Muscle layer of colon (tissue), 2 donors: ENCODE measurements around the gene PPM1A.

ENCODE experiments used
- H3K27ac ChIP-seq: one replicate; pipeline ENCODE4 v1.7.0; 2013; ENCODE audit warnings: low read depth, mild to moderate bottlenecking, low read length, moderate library complexity
- H3K27me3 ChIP-seq, 2 donors: one replicate each; pipeline ENCODE4 v1.7.0; 2013; ENCODE audit warnings: low read length in 2 of 2, mild to moderate bottlenecking in 2 of 2; ENCODE audit not compliant: insufficient read depth in 2 of 2, control insufficient read depth in 1 of 2
- H3K36me3 ChIP-seq: one replicate; pipeline ENCODE4 v1.7.0; 2013; ENCODE audit warnings: mild to moderate bottlenecking, low read length; ENCODE audit not compliant: insufficient read depth
- H3K4me1 ChIP-seq: one replicate; pipeline ENCODE4 v1.7.0; 2013; ENCODE audit warnings: mild to moderate bottlenecking, low read length; ENCODE audit not compliant: insufficient read depth
- H3K4me3 ChIP-seq, 2 donors: one replicate each; pipeline ENCODE4 v1.7.0; 2013; ENCODE audit warnings: low read length in 2 of 2, low read depth in 1 of 2, mild to moderate bottlenecking in 1 of 2, moderate library complexity in 1 of 2
- H3K9ac ChIP-seq: one replicate; pipeline ENCODE4 v1.7.0; 2013; ENCODE audit warnings: low read length
- H3K9me3 ChIP-seq: one replicate; pipeline ENCODE4 v1.7.0; 2013; ENCODE audit warnings: mild to moderate bottlenecking, low read length
- donor health status: abdominal sarcoma.
- donor health status: Adenocarcinoma of cecum.

Gene PPM1A

GRCh38 chr14:60249321-60250256 is 568 bp downstream of the PPM1A start:
- Histone ChIP-seq H3K36me3 (no peaks in the 10 kb centered on the region), H3K4me3 (peak overlapping the region; percentile 54 to 87), H3K9me3 (no peaks in the 10 kb centered on the region), H3K27ac (peak overlapping the region; percentile 95), H3K27me3 (no peaks in the 10 kb centered on the region), H3K9ac (peak overlapping the region; percentile 69), H3K4me1 (peaks cover 33% of the 10 kb centered on the region)

- Histone ChIP-seq H3K27ac (peak overlapping the region; percentile 21), H3K36me3 (no peaks in the 10 kb centered on the region), H3K27me3 (no peaks in the 10 kb centered on the region), H3K4me3 (peak overlapping the region; percentile 52 to 87), H3K9ac (peak overlapping the region; percentile 69), H3K4me1 (peaks cover 33% of the 10 kb centered on the region), H3K9me3 (no peaks in the 10 kb centered on the region)
These were observed 1.4 kb downstream of the PPM1A start for GRCh38 chr14:60250257-60251035.

GRCh38 chr14:60251877-60252276 is 2.9 kb downstream of the PPM1A start:
- Histone ChIP-seq H3K9ac (no peak overlapping the region), H3K27me3 (no peaks in the 10 kb centered on the region), H3K9me3 (no peaks in the 10 kb centered on the region), H3K27ac (no peak overlapping the region), H3K4me1 (peaks cover 43% of the 10 kb centered on the region), H3K36me3 (no peaks in the 10 kb centered on the region), H3K4me3 (peak overlapping the region; percentile 0 to 87)

- no peaks in the 10 kb centered on the region for H3K9me3 ChIP-seq
- H3K9ac ChIP-seq: no peak overlapping the region
- H3K4me1 ChIP-seq: peaks cover 46% of the 10 kb centered on the region
- H3K27me3 ChIP-seq: no peaks in the 10 kb centered on the region
- no peaks in the 10 kb centered on the region for H3K36me3 ChIP-seq
- H3K4me3 ChIP-seq: no peak overlapping the region
- no peak overlapping the region for H3K27ac ChIP-seq
These were observed 3.6 kb downstream of the PPM1A start for GRCh38 chr14:60252630-60253029.

- peaks cover 52% of the 10 kb centered on the region for H3K4me1 ChIP-seq
- H3K27ac ChIP-seq: no peak overlapping the region
- no peak overlapping the region for H3K4me3 ChIP-seq
- H3K36me3 ChIP-seq: no peaks in the 10 kb centered on the region
- H3K9ac ChIP-seq: no peak overlapping the region
- H3K27me3 ChIP-seq: no peaks in the 10 kb centered on the region
- H3K9me3 ChIP-seq: no peaks in the 10 kb centered on the region
These were observed 4.6 kb downstream of the PPM1A start for GRCh38 chr14:60253649-60254048.

- no peak overlapping the region for H3K27ac ChIP-seq
- H3K4me1 ChIP-seq: peaks cover 52% of the 10 kb centered on the region
- H3K4me3 ChIP-seq: no peak overlapping the region
These were observed 5.2 kb downstream of the PPM1A start for GRCh38 chr14:60254176-60254575.

GRCh38 chr14:60257865-60258264 is 8.8 kb downstream of the PPM1A start:
- H3K4me1 ChIP-seq: peaks cover 47% of the 10 kb centered on the region
- H3K36me3 ChIP-seq: no peaks in the 10 kb centered on the region
- no peak overlapping the region for H3K27ac ChIP-seq
- H3K27me3 ChIP-seq: no peaks in the 10 kb centered on the region
- no peaks in the 10 kb centered on the region for H3K9me3 ChIP-seq
- no peak overlapping the region for H3K9ac ChIP-seq
- no peak overlapping the region for H3K4me3 ChIP-seq

More at GRCh38 chr14:60254176-60254575, 5.2 kb downstream of the PPM1A start:
- Histone ChIP-seq H3K27me3 (no peaks in the 10 kb centered on the region), H3K9ac (no peak overlapping the region), H3K9me3 (no peaks in the 10 kb centered on the region), H3K36me3 (no peaks in the 10 kb centered on the region)

- H3K9ac ChIP-seq: no peak overlapping the region
- no peaks in the 10 kb centered on the region for H3K27me3 ChIP-seq
- peaks cover 12% of the 10 kb centered on the region for H3K4me1 ChIP-seq
- no peaks in the 10 kb centered on the region for H3K36me3 ChIP-seq
- no peak overlapping the region for H3K27ac ChIP-seq
- no peak overlapping the region for H3K4me3 ChIP-seq
- no peaks in the 10 kb centered on the region for H3K9me3 ChIP-seq
These were observed 16.1 kb downstream of the PPM1A start for GRCh38 chr14:60265163-60265562.

- no peak overlapping the region for H3K4me3 ChIP-seq
- H3K4me1 ChIP-seq: peaks cover 5% of the 10 kb centered on the region
- H3K27me3 ChIP-seq: no peaks in the 10 kb centered on the region
- H3K36me3 ChIP-seq: no peaks in the 10 kb centered on the region
- no peak overlapping the region for H3K9ac ChIP-seq
- H3K9me3 ChIP-seq: no peaks in the 10 kb centered on the region
- no peak overlapping the region for H3K27ac ChIP-seq
These were observed 17.3 kb downstream of the PPM1A start for GRCh38 chr14:60266021-60266937.

- Histone ChIP-seq H3K4me1 (peaks cover 34% of the 10 kb centered on the region), H3K9ac (no peak overlapping the region), H3K4me3 (no peak overlapping the region), H3K9me3 (no peaks in the 10 kb centered on the region), H3K27me3 (no peaks in the 10 kb centered on the region), H3K36me3 (no peaks in the 10 kb centered on the region), H3K27ac (no peak overlapping the region)
These were observed 23.2 kb downstream of the PPM1A start for GRCh38 chr14:60272177-60272576.

- Histone ChIP-seq H3K36me3 (no peaks in the 10 kb centered on the region), H3K4me1 (peaks cover 44% of the 10 kb centered on the region), H3K9me3 (no peaks in the 10 kb centered on the region), H3K4me3 (no peak overlapping the region), H3K27ac (no peak overlapping the region), H3K27me3 (no peaks in the 10 kb centered on the region), H3K9ac (no peak overlapping the region)
These were observed 24.9 kb downstream of the PPM1A start for GRCh38 chr14:60273956-60274355.
